Measurements from ENCODE around the gene MYO10. TPM values are rescaled to one million over a fixed set of nuclear protein-coding genes. Genes with fewer than 3 reads are reported as not detected.
A peak's percentile ranks its signal among the peaks of the same experiment; 100 is the strongest.

The MYO10 gene
- total and polyA plus RNA-seq, 3 donors from 2014 or later: 37.8 to 102 (median 99.8) TPM

GRCh38 chr5:16981700-16982099 lies 45.6 kb upstream of the MYO10 start:
- 77 to 80% methylated on average over 8 of the region's 8 CpGs for WGBS, 2 donors
- intact Hi-C loops (cut with DNase I; ENCODE audit: low total_unique reads): no loop called here
- Histone ChIP-seq H3K36me3 (ENCODE audit: low read depth, missing control alignments) (no peaks in the 10 kb centered on the region), H3K4me3 (no peak overlapping the region), H3K27me3 (no peaks in the 10 kb centered on the region), H3K9me3 (no peaks in the 10 kb centered on the region), H3K4me1 (peaks cover 12% of the 10 kb centered on the region), H3K27ac (peak overlapping the region; percentile 7 to 48)
- peak; percentile 20 for DNase-seq
- TF ChIP-seq POLR2A (IDR thresholded peaks at IDR 0.05) (no peak), CTCF (IDR thresholded peaks at IDR 0.05) (no peak)

GRCh38 chr5:16980983-16981382 lies 44.9 kb upstream of the MYO10 start:
- 44 to 46% methylated on average over 3 of the region's 3 CpGs for WGBS, 2 donors
- Histone ChIP-seq H3K27me3 (no peaks in the 10 kb centered on the region), H3K36me3 (ENCODE audit: low read depth, missing control alignments) (no peaks in the 10 kb centered on the region), H3K4me3 (no peak overlapping the region), H3K4me1 (peaks cover 12% of the 10 kb centered on the region), H3K27ac (peak overlapping the region in 1 of 2 donors; percentile 48), H3K9me3 (no peaks in the 10 kb centered on the region)
- peak; percentile 11 for DNase-seq
- intact Hi-C loops (cut with DNase I; ENCODE audit: low total_unique reads): no loop called here
- TF ChIP-seq CTCF (IDR thresholded peaks at IDR 0.05): no peak
- TF ChIP-seq POLR2A (IDR thresholded peaks at IDR 0.05): no peak

GRCh38 chr5:16978296-16978695 lies 42.2 kb upstream of the MYO10 start:
- Histone ChIP-seq H3K36me3 (ENCODE audit: low read depth, missing control alignments) (no peaks in the 10 kb centered on the region), H3K4me3 (no peak overlapping the region), H3K27ac (no peak overlapping the region), H3K4me1 (peaks cover 10% of the 10 kb centered on the region), H3K27me3 (no peaks in the 10 kb centered on the region), H3K9me3 (no peaks in the 10 kb centered on the region)
- intact Hi-C loops (cut with DNase I; ENCODE audit: low total_unique reads): no loop called here
- no peak for TF ChIP-seq POLR2A (IDR thresholded peaks at IDR 0.05)
- TF ChIP-seq CTCF (IDR thresholded peaks at IDR 0.05): no peak
- no peak for DNase-seq

GRCh38 chr5:16976625-16977008 lies 40.5 kb upstream of the MYO10 start:
- no peak for TF ChIP-seq CTCF (IDR thresholded peaks at IDR 0.05)
- intact Hi-C loops (cut with DNase I; ENCODE audit: low total_unique reads): no loop called here
- WGBS, 2 donors: 73 to 78% methylated on average over 1 of the region's 1 CpG
- H3K36me3 ChIP-seq (ENCODE audit: low read depth, missing control alignments): no peaks in the 10 kb centered on the region
- no peaks in the 10 kb centered on the region for H3K9me3 ChIP-seq
- no peak for DNase-seq
- no peaks in the 10 kb centered on the region for H3K27me3 ChIP-seq
- peaks cover 4% of the 10 kb centered on the region for H3K4me1 ChIP-seq
- H3K4me3 ChIP-seq: no peak overlapping the region
- no peak overlapping the region for H3K27ac ChIP-seq

GRCh38 chr5:16975950-16976624 lies 40.0 kb upstream of the MYO10 start:
- H3K4me3 ChIP-seq: no peak overlapping the region
- intact Hi-C loops (cut with DNase I; ENCODE audit: low total_unique reads): no loop called here
- H3K36me3 ChIP-seq (ENCODE audit: low read depth, missing control alignments): no peaks in the 10 kb centered on the region
- WGBS, 2 donors: 89 to 91% methylated on average over 2 of the region's 2 CpGs
- H3K27me3 ChIP-seq: no peaks in the 10 kb centered on the region
- H3K27ac ChIP-seq: no peak overlapping the region
- no peaks in the 10 kb centered on the region for H3K9me3 ChIP-seq
- no peak for DNase-seq
- TF ChIP-seq CTCF (IDR thresholded peaks at IDR 0.05) (no peak), POLR2A (IDR thresholded peaks at IDR 0.05) (no peak)
- H3K4me1 ChIP-seq: peaks cover 4% of the 10 kb centered on the region
